OCI-LY7 (cell line): ENCODE measurements around the gene MBL2. TPM values are rescaled to one million over a fixed set of nuclear protein-coding genes. Genes with fewer than 3 reads are reported as not detected.

Experiments
- BruUV-seq: library from RNA; stranded (reverse); fragments of 400-500 nt; replicated peaks from 2 replicates; lab custom pipeline; 2021; lab: Mats Ljungman, UMichigan
- CTCF ChIA-PET: fragments of 300-600 bp; sonication (Branson Sonifier 250); formaldehyde crosslinking; loops from one replicate; lab custom pipeline; 2022; ENCODE audit warnings: antibody characterized with exemption; ENCODE audit not compliant: unreplicated experiment; lab: Charles Lee
- POLR2A ChIA-PET: fragments of 300-600 bp; sonication (Branson Sonifier 250); formaldehyde crosslinking; loops from one replicate; lab custom pipeline; 2022; ENCODE audit warnings: antibody characterized with exemption; lab: Charles Lee
- DNase-seq: peaks from one replicate; pipeline ENCODE4 v3.0.0-alpha.2; 2015; ENCODE audit warnings: low spot score
- H2AFZ ChIP-seq: fragments of 200-600 bp; sonication (generic), shearing (Covaris generic); 2 replicates; pipeline ENCODE4 v1.6.1; 2014; ENCODE audit warnings: mild to moderate bottlenecking, antibody characterized with exemption, low read length, moderate library complexity
- H3K27ac ChIP-seq: fragments of 200-600 bp; sonication (generic); 2 replicates; pipeline ENCODE4 v1.5.1; 2014; ENCODE audit warnings: mixed run types, low read depth, mild to moderate bottlenecking, moderate library complexity, low read length, inconsistent platforms; ENCODE audit not compliant: poor library complexity, severe bottlenecking
- H3K36me3 ChIP-seq: fragments of 200-600 bp; sonication (generic); 2 replicates; pipeline ENCODE4 v1.6.1; 2014; ENCODE audit warnings: mild to moderate bottlenecking, antibody characterized with exemption, low read length, moderate library complexity, mixed read lengths; ENCODE audit not compliant: insufficient read depth
- H3K4me1 ChIP-seq: fragments of 200-600 bp; sonication (generic); 2 replicates; pipeline ENCODE4 v1.5.1; 2014; ENCODE audit warnings: mild to moderate bottlenecking, low read length; ENCODE audit not compliant: insufficient read depth, poor library complexity, severe bottlenecking
- H3K4me2 ChIP-seq: fragments of 200-600 bp; sonication (generic); 2 replicates; pipeline ENCODE4 v1.6.1; 2014; ENCODE audit warnings: mild to moderate bottlenecking, low read length
- H3K4me3 ChIP-seq: fragments of 200-600 bp; sonication (generic); 2 replicates; pipeline ENCODE4 v1.5.1; 2014; ENCODE audit warnings: mild to moderate bottlenecking, low read depth, low read length; ENCODE audit not compliant: poor library complexity, severe bottlenecking
- H3K79me2 ChIP-seq: fragments of 200-600 bp; sonication (generic); 2 replicates; pipeline ENCODE4 v1.6.1; 2016; ENCODE audit warnings: low read depth, mild to moderate bottlenecking, low read length, moderate library complexity, mixed read lengths; ENCODE audit not compliant: insufficient read depth
- H3K9me2 ChIP-seq: fragments of 200-600 bp; sonication (generic); 2 replicates; pipeline ENCODE4 v1.6.1; 2016; ENCODE audit warnings: mild to moderate bottlenecking, low read length, mixed read lengths; ENCODE audit not compliant: insufficient read depth
- H3K9me3 ChIP-seq: fragments of 200-600 bp; sonication (generic); 2 replicates; pipeline ENCODE4 v1.6.1; 2014; ENCODE audit warnings: mild to moderate bottlenecking, mixed run types, low read length, mixed read lengths
- H4K20me1 ChIP-seq: fragments of 200-600 bp; sonication (generic); 2 replicates; pipeline ENCODE4 v1.6.1; 2014; ENCODE audit warnings: mild to moderate bottlenecking, antibody characterized with exemption, low read length, moderate library complexity, mixed read lengths; ENCODE audit not compliant: insufficient read depth
- EZH2phosphoT487 ChIP-seq: fragments of 200-600 bp; sonication (generic); IDR thresholded peaks from 2 replicates; pipeline ENCODE4 v1.6.1; 2018; ENCODE audit warnings: low read depth, borderline replicate concordance, mild to moderate bottlenecking, mixed run types, antibody characterized with exemption, low read length, moderate library complexity, mixed read lengths
- intact Hi-C: fragments of 100-400 bp; cut with micrococcal nuclease; formaldehyde crosslinking; loops from one replicate; pipeline ENCODE4 v1.10.0; 2022; ENCODE audit not compliant: unreplicated experiment
- total RNA-seq, 2 experiments: library from RNA; depleted of rRNA in 1 of 2; stranded (reverse); fragments of >200 nt in 1 of 2; shearing (Covaris generic) in 1 of 2; gene quantifications; 2 replicates each; pipeline ENCODE4 v1.2.3, GENCODE V29; 2014 to 2022
- TF ChIP-seq, protein P1 (sequence below): fragments of 200-600 bp; sonication (generic); conservative IDR thresholded peaks from 2 replicates; pipeline ENCODE4 v1.5.1; 2014; ENCODE audit warnings: mild to moderate bottlenecking, antibody characterized with exemption, low read length, moderate library complexity, mixed read lengths

MBL2 gene
- total RNA-seq, 2 experiments from 2014 or later = not detected

DNA sequence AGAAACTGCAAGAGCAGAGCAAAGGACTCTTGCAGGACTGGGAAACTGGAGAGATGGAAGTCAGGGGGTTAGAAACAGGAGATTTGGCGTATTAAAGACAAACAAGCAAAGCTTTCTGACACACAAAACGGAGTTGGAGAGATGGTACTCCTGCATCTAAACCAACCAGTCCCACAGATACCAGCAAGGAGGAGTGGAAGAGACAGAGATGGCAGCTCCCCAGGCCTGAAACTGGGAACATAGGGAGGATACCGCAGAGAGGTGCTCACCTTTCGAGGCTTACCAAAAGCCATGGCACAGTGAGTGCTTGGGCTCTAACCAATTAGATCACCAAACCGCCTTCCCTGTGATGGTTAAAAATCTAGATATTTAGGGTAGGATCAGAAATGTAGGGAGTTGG lies 4.8 kb upstream of the MBL2 start:
- DNase-seq = no peak
- Histone ChIP-seq H3K4me3 (no peak overlapping the region), H3K27ac (no peak overlapping the region), H2AFZ (no peak overlapping the region), H3K79me2 (no peaks in the 10 kb centered on the region), H3K4me2 (no peak overlapping the region), H3K9me2 (no peaks in the 10 kb centered on the region), H3K9me3 (no peaks in the 10 kb centered on the region), H3K4me1 (no peaks in the 10 kb centered on the region), H4K20me1 (no peaks in the 10 kb centered on the region), H3K36me3 (no peaks in the 10 kb centered on the region)
- intact Hi-C loops = no loop called here
- no peak for TF ChIP-seq EZH2phosphoT487
- TF ChIP-seq, protein P1, sequence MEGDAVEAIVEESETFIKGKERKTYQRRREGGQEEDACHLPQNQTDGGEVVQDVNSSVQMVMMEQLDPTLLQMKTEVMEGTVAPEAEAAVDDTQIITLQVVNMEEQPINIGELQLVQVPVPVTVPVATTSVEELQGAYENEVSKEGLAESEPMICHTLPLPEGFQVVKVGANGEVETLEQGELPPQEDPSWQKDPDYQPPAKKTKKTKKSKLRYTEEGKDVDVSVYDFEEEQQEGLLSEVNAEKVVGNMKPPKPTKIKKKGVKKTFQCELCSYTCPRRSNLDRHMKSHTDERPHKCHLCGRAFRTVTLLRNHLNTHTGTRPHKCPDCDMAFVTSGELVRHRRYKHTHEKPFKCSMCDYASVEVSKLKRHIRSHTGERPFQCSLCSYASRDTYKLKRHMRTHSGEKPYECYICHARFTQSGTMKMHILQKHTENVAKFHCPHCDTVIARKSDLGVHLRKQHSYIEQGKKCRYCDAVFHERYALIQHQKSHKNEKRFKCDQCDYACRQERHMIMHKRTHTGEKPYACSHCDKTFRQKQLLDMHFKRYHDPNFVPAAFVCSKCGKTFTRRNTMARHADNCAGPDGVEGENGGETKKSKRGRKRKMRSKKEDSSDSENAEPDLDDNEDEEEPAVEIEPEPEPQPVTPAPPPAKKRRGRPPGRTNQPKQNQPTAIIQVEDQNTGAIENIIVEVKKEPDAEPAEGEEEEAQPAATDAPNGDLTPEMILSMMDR = no peak
- POLR2A ChIA-PET = interaction anchor here (0.6 kb wide), 1 partner anchor 26 kb away, joined by 4 read pairs; no protein-coding TSS in a partner anchor
- CTCF ChIA-PET = no interaction called here
- BruUV-seq = no TSS peak

DNA sequence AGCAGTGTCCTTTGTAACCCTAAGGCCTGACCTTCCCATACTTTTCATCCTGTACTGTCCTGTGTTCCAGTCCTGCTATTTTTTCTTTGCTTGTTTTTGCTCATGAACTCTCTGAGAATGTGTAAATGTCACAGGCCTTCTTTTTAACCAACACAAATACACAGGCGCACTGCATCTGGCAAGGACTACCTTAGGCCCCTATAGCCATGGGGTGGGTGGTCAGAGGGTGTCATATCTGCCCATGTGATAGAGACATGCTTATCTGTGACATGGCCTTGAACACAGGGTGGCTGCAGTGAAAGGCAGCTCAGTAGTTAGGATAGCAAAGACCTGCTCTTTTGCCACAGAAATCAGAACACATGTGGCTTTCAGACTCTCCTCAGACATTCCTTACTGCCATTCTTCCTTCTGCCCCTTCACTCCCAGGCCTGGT lies 3.9 kb upstream of the MBL2 start:
- Histone ChIP-seq H3K9me3 (no peaks in the 10 kb centered on the region), H4K20me1 (no peaks in the 10 kb centered on the region), H3K79me2 (no peaks in the 10 kb centered on the region), H3K4me3 (no peak overlapping the region), H3K4me2 (no peak overlapping the region), H2AFZ (no peak overlapping the region), H3K4me1 (no peaks in the 10 kb centered on the region), H3K9me2 (no peaks in the 10 kb centered on the region), H3K27ac (no peak overlapping the region), H3K36me3 (no peaks in the 10 kb centered on the region)
- no peak for DNase-seq
- ChIA-PET POLR2A (no interaction called here), CTCF (no interaction called here)
- intact Hi-C loops = no loop called here
- TF ChIP-seq, protein P1 = no peak
- no peak for TF ChIP-seq EZH2phosphoT487
- no TSS peak for BruUV-seq

DNA sequence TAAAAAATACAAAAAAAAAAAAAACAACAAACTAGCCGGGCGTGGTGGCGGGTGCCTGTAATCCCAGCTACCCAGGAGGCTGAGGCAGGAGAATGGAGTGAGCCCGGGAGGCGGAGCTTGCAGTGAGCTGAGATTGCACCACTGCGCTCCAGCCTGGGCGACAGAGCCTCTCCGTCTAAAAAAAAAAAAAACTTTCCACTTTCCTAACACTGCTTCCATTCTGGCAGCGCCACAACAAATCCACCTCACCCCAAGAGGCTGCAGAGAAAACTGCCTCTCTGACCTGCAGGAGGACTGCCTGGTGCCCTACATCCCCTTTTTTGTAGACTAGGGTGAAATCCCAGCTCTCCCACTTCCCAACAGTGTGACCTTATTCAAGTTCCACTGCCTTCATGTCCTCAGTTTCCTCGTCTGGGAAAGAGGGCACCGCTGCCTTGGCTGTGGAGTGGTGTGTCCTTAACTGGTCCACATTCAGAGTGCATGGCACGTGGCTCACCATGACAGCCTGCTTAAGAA lies 2.6 kb upstream of the MBL2 start:
- Histone ChIP-seq H2AFZ (no peak overlapping the region), H3K79me2 (no peaks in the 10 kb centered on the region), H4K20me1 (no peaks in the 10 kb centered on the region), H3K4me1 (no peaks in the 10 kb centered on the region), H3K4me3 (no peak overlapping the region), H3K9me2 (no peaks in the 10 kb centered on the region), H3K9me3 (no peaks in the 10 kb centered on the region), H3K4me2 (no peak overlapping the region), H3K36me3 (no peaks in the 10 kb centered on the region), H3K27ac (no peak overlapping the region)
- DNase-seq = no peak
- BruUV-seq = no TSS peak
- intact Hi-C loops = no loop called here
- ChIA-PET CTCF (no interaction called here), POLR2A (no interaction called here)
- no peak for TF ChIP-seq EZH2phosphoT487
- TF ChIP-seq, protein P1 = no peak
